OCI-LY3 (cell line): Measurements from ENCODE around the gene DBNDD1.

Source experiments
- H2AFZ ChIP-seq: fragments of 200-600, 300-600 bp; shearing (Covaris generic); 2 replicates; pipeline ENCODE4 v1.6.0; 2014; ENCODE audit warnings: antibody characterized with exemption, low read depth, low read length
- H3K27ac ChIP-seq: fragments of 200-600, 300-600 bp; sonication (generic); 2 replicates; pipeline ENCODE4 v1.5.1; 2014; ENCODE audit warnings: mild to moderate bottlenecking, low read length, moderate library complexity, mixed read lengths
- H3K27me3 ChIP-seq: fragments of 200-600, 300-600 bp; sonication (generic); 2 replicates; pipeline ENCODE4 v1.6.1; 2014; ENCODE audit warnings: low read depth, low read length, mixed read lengths
- H3K36me3 ChIP-seq: fragments of 200-600, 300-600 bp; sonication (generic); replicated peaks from 2 replicates; pipeline ENCODE3; 2014; ENCODE audit warnings: low read depth, low read length, mixed read lengths
- H3K4me1 ChIP-seq: fragments of 300-600, 200-600 bp; sonication (generic); 2 replicates; pipeline ENCODE4 v1.6.1; 2014; ENCODE audit warnings: low read length, mixed read lengths
- H3K4me2 ChIP-seq: fragments of 200-600, 300-600 bp; sonication (generic); 2 replicates; pipeline ENCODE4 v1.6.1; 2014; ENCODE audit warnings: low read length, mixed read lengths
- H3K4me3 ChIP-seq: fragments of 300-600, 200-600 bp; sonication (generic); 2 replicates; pipeline ENCODE4 v1.5.1; 2014; ENCODE audit warnings: antibody characterized with exemption, mild to moderate bottlenecking, low read length, moderate library complexity
- H3K79me2 ChIP-seq: fragments of 300-600, 200-600 bp; shearing (Covaris generic); 2 replicates; pipeline ENCODE4 v1.6.1; 2014; ENCODE audit warnings: mild to moderate bottlenecking, low read length, mixed read lengths
- H3K9ac ChIP-seq: fragments of 300-600, 200-600 bp; shearing (Covaris generic); 2 replicates; pipeline ENCODE4 v1.6.0; 2014; ENCODE audit warnings: mild to moderate bottlenecking, low read length, moderate library complexity
- H3K9me3 ChIP-seq: fragments of 200-600, 300-600 bp; shearing (Covaris generic); 2 replicates; pipeline ENCODE4 v1.6.1; 2014; ENCODE audit warnings: low read length, mixed read lengths; ENCODE audit not compliant: insufficient read depth
- H4K20me1 ChIP-seq: fragments of 200-600, 300-600 bp; sonication (generic); 2 replicates; pipeline ENCODE4 v1.6.1; 2016; ENCODE audit warnings: low read length, mixed read lengths; ENCODE audit not compliant: insufficient read depth
- CTCF ChIP-seq: fragments of 200-600, 300-600 bp; sonication (generic); IDR thresholded peaks from 2 replicates; pipeline ENCODE4 v1.5.1; 2014; ENCODE audit warnings: antibody characterized with exemption, low read length, low read depth
- EZH2phosphoT487 ChIP-seq: fragments of 200-600 bp; shearing (Covaris generic); IDR thresholded peaks from 2 replicates; pipeline ENCODE4 v1.6.1; 2018; ENCODE audit warnings: antibody characterized with exemption, mixed run types, low read depth

Gene DBNDD1

GRCh38 chr16:90012991-90013745 is 6.1 kb downstream of the DBNDD1 start:
- Histone ChIP-seq H3K4me2 (no peak overlapping the region), H2AFZ (no peak overlapping the region), H3K4me1 (no peaks in the 10 kb centered on the region), H4K20me1 (no peaks in the 10 kb centered on the region), H3K79me2 (no peaks in the 10 kb centered on the region), H3K4me3 (no peak overlapping the region), H3K9me3 (no peaks in the 10 kb centered on the region), H3K27ac (no peak overlapping the region), H3K27me3 (peaks cover 12% of the 10 kb centered on the region), H3K36me3 (no peaks in the 10 kb centered on the region), H3K9ac (no peak overlapping the region)
- no peak for TF ChIP-seq CTCF
- no peak for TF ChIP-seq EZH2phosphoT487

- H3K36me3 ChIP-seq = no peaks in the 10 kb centered on the region
- H4K20me1 ChIP-seq = no peaks in the 10 kb centered on the region
Measured at GRCh38 chr16:90011908-90012501, 7.3 kb downstream of the DBNDD1 start.

GRCh38 chr16:90011508-90011819 is 7.8 kb downstream of the DBNDD1 start:
- Histone ChIP-seq H3K79me2 (no peaks in the 10 kb centered on the region), H4K20me1 (no peaks in the 10 kb centered on the region), H3K4me2 (no peak overlapping the region), H3K4me3 (no peak overlapping the region), H2AFZ (no peak overlapping the region), H3K9ac (no peak overlapping the region), H3K36me3 (no peaks in the 10 kb centered on the region), H3K4me1 (no peaks in the 10 kb centered on the region), H3K27ac (no peak overlapping the region), H3K9me3 (no peaks in the 10 kb centered on the region), H3K27me3 (peaks cover 8% of the 10 kb centered on the region)
- no peak for TF ChIP-seq CTCF
- TF ChIP-seq EZH2phosphoT487 = no peak

More at GRCh38 chr16:90011908-90012501, 7.3 kb downstream of the DBNDD1 start:
- Histone ChIP-seq H3K4me2 (no peak overlapping the region), H2AFZ (no peak overlapping the region), H3K27me3 (peaks cover 12% of the 10 kb centered on the region), H3K79me2 (no peaks in the 10 kb centered on the region), H3K27ac (no peak overlapping the region), H3K9ac (no peak overlapping the region), H3K4me3 (no peak overlapping the region), H3K9me3 (no peaks in the 10 kb centered on the region), H3K4me1 (no peaks in the 10 kb centered on the region)
- no peak for TF ChIP-seq EZH2phosphoT487
- TF ChIP-seq CTCF = no peak

- no peak overlapping the region for H3K4me2 ChIP-seq
- H3K36me3 ChIP-seq = no peaks in the 10 kb centered on the region
- no peaks in the 10 kb centered on the region for H3K9me3 ChIP-seq
- H3K27ac ChIP-seq = no peak overlapping the region
- no peak overlapping the region for H3K9ac ChIP-seq
- no peaks in the 10 kb centered on the region for H4K20me1 ChIP-seq
- TF ChIP-seq EZH2phosphoT487 = no peak
- TF ChIP-seq CTCF = no peak
- H3K27me3 ChIP-seq = peaks cover 4% of the 10 kb centered on the region; the same call in 1 of the 2 replicates
- H2AFZ ChIP-seq = no peak overlapping the region
- H3K4me3 ChIP-seq = no peak overlapping the region
- no peaks in the 10 kb centered on the region for H3K4me1 ChIP-seq
- H3K79me2 ChIP-seq = no peaks in the 10 kb centered on the region
Measured at GRCh38 chr16:90010676-90011507, 8.4 kb downstream of the DBNDD1 start.
